Measurements from ENCODE around the gene GTF3C2.

- TF ChIP-seq PKNOX1 (IDR thresholded peaks at IDR 0.05) (no peak), CTCF (IDR thresholded peaks at IDR 0.05 in 2 of 3, conservative IDR thresholded peaks at IDR 0.05 in 1 of 3; ENCODE audit: insufficient read depth in 2 of 3, low read depth in 1 of 3, low read length in 3 of 3) (no peak), MAX (CRISPR knock-in tag; IDR thresholded peaks at IDR 0.05) (no peak), REST (IDR thresholded peaks at IDR 0.05; ENCODE audit: borderline replicate concordance) (no peak), REST (CRISPR knock-in tag; IDR thresholded peaks at IDR 0.05; ENCODE audit: low read depth) (no peak), PHB (CRISPR knock-in tag; IDR thresholded peaks at IDR 0.05) (no peak), YY1 (IDR thresholded peaks at IDR 0.05; ENCODE audit: borderline replicate concordance in 1 of 3, control insufficient read depth in 1 of 3, extremely low read depth in 1 of 3, insufficient read depth in 3 of 3, insufficient read length in 1 of 3, insufficient replicate concordance in 2 of 3, low read depth in 1 of 3, low read length in 2 of 3) (no peak), ZKSCAN1 (IDR thresholded peaks at IDR 0.05; ENCODE audit: low read depth, low read length) (no peak), EP300 (IDR thresholded peaks at IDR 0.05; ENCODE audit: low read length) (no peak), ZNF23 (CRISPR knock-in tag; IDR thresholded peaks at IDR 0.05) (no peak)
Measured at GRCh38 chr2:27281855-27282559, 74.6 kb downstream of the GTF3C2 start, which contains the start of gene TRIM54.
